Fibroblast of gingiva (primary cell): ENCODE data around the gene MELTF.

Experiments used
- DNase-seq: peaks from one replicate; pipeline ENCODE4 v3.0.0-alpha.2; 2011; ENCODE audit warnings: low read depth

Gene MELTF

GRCh38 chr3:196994056-196994455 is 35.6 kb downstream of the MELTF start:
- no peak for DNase-seq

DNA sequence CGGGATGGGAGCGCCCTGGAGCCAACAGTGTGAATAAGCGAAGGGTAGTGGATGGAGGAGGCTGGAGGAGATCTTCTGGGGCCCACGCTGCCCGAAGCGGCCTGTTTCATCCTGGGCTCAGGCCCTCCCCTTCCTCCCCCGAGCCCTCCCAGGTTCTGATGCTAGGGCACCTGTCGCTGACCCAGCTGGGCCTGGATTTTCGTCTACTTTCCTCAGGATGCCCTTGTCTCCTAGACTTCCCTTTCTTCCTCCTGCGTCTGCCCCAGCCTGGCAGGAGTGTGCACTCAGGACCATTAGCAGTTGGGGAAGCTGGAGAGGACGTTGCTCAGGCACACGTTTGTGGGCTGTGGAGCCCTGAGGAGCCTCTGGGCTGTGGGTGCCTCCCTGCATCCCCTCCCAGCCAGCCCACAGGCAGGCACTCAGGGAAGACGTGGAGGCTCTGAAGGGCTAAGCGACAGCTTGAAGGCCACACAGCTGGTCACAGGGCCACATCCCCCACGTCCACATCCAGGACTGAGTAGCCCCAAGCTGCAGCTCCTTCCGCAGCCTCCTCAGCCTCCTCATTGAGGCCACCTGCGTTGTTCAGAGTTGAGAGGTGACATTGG is 37.1 kb downstream of the MELTF start:
- DNase-seq = no peak

- DNase-seq = no peak
Measured at GRCh38 chr3:196991581-196992460, 37.8 kb downstream of the MELTF start.

GRCh38 chr3:196990601-196991007 is 39.0 kb downstream of the MELTF start:
- no peak for DNase-seq

- no peak for DNase-seq
Measured at GRCh38 chr3:196989721-196990262, 39.8 kb downstream of the MELTF start.

DNA sequence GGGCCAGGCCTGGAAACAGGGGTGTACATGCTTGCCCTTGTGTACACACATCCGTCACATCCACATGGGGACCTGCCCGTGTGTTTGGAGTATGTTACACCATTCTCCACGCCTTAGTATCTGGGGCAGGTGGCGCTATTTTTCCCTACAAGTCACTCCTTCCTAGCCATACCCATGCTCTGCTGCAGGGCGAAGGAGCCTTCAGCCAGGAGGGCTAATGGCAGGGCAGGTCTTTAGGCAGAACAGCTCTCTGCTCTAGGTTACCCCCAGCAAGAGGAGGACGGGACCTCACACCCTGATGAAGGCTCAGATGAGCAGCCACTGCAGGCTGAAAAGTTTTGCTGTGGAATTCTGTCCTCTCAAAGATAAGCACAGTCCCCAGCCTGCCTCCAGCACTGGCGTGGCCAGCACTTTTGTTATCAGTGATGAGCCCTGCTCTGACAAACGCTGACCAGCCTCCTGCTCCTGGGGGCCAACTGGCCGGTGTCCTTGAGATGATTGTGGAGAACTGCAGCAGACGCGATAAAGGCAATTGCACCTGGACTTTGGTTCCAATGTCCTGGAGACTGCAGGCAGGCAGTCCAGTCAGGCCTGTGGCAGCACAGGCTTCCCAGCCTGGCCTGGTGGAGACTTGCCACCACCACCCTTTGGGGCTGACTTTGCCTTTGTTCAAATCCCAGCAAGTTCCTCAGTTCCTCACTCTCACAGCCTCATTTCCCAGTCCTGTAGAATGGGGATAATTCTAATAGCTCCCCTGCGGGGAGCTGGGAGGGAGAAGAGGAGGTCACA is 41.2 kb downstream of the MELTF start:
- DNase-seq = no peak

- no peak for DNase-seq
Measured at GRCh38 chr3:196987022-196987421, 42.6 kb downstream of the MELTF start.

- no peak for DNase-seq
Measured at GRCh38 chr3:196985954-196986885, 43.4 kb downstream of the MELTF start.

DNA sequence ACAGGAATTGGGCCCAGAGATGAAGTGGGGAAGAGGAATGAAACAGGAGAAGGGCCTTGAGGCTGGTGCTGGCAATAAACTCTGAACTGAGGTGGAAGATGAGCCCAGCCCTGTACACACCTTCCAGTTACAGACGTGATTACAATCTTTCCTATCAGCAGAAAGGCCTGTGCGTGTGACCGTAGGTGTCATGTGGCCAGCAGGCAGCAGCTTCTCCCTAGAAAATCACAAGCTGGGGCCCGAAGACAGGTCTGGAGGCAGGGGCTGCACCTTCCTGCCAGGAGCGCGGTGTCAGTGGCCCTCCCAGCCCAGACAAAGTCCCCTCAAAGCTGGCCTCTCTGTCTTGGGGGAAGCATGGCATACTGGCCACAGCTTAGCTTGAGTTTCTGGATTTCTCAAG is 44.3 kb downstream of the MELTF start:
- no peak for DNase-seq

DNA sequence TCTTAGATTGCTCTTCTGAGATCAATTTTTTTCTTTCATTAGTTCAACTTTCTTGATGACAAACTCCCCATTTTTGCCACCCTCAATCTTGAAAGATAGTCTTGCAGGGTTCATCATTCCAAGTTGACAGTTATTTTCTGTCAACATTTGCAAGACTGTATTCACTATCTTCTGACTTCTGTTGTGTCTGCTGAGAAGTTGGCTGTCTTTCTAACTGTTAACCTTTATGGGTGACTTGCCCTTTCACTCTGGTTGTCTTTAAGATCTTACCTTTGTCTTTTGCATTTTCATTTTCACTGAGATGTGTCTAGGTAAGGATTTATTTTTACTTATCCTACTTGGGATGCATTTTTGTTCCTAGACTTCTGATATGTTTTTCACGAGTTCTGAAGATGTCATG is 46.4 kb downstream of the MELTF start:
- no peak for DNase-seq

DNA sequence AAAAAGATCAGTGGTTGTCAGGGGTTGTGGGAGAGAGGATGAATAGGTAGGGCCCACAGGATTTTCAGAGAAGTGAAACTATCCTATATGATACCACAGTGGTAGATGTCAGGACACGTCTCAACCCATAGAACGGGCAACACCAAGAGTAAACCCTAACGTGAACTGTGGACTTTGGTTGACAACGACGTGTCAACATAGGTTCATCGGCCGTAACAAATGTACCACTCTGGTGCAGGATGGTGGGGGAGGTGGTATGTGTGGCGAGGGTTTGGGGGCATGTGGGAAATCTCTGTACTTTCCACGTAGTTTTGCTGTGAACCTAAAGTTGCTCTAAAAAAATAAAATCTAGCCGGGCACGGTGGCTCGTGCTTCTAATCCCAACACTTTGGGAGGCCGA is 48.0 kb downstream of the MELTF start:
- DNase-seq = no peak

DNA sequence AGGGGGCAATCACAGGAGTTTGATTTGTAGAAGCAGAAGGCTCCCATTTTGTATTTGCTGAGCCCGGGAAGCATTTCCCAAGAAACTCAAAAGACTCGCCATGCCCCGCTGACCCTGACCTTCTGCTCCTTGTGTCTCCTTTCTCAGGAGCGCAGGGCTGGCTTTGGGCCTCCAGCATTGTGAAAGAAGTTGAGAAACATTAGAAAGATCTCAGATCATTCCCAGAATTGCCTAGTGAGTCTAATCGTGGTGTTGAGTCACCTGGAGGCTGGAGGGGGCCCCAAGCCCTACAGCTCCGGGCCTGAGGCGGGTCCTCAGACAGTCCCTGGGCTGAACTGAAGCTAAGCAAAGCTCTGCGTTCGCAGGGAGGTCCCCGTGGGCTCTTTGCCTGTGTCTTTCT is 50.1 kb downstream of the MELTF start:
- peak; percentile 89 for DNase-seq

- no peak for DNase-seq
Measured at GRCh38 chr3:196976941-196977340, 52.7 kb downstream of the MELTF start.

DNA sequence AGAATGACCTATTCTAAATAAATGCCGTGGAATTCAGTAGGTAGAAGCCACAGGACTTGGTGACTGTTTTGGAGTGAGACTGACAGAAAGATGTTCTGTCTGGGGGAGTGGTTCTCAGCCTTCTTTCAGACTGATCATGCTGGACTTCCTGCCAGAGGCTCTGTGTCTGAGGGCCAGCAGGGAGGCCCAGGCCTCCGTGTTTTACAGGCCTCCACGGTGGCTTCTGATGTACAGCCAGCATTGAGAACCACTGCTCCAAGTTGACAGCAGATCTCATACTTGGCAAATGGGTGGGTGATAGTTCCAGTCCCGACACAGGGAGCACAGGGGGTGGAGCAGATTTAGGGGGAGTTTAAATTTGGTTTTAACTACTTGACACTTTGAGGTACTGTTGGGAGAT is 54.3 kb downstream of the MELTF start:
- DNase-seq = no peak

GRCh38 chr3:196974661-196975060 is 55.0 kb downstream of the MELTF start:
- DNase-seq = no peak

- DNase-seq = no peak
Measured at GRCh38 chr3:196971094-196971698, 58.4 kb downstream of the MELTF start.

DNA sequence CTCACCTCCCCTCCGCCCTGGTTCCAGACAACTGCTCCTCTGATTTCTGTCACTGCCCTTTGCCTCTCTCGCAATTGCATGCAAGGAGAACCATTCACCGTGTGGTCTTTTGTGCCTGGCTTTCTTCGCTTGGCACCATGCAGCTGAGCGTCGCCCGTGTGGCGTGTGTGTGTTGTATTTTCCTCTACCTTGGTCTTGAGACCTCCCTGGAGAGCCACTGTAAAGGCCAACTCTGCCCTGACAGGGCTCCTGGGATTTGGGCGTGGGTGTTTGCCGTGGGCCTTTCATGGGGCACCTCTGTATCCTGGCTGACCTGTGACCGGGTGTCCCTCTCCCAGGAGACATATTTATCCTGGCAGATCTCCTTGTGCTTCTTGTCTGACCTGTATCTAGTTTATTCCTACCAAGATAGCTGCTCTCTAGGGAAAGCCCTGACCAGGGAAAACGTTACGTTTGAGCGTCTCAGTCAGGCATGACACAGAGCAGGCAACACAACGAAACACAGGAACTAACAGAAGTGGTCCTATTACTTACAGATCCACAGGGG is 59.0 kb downstream of the MELTF start:
- DNase-seq = no peak

- DNase-seq = peak; percentile 37
Measured at GRCh38 chr3:196969660-196970546, 59.7 kb downstream of the MELTF start.

DNA sequence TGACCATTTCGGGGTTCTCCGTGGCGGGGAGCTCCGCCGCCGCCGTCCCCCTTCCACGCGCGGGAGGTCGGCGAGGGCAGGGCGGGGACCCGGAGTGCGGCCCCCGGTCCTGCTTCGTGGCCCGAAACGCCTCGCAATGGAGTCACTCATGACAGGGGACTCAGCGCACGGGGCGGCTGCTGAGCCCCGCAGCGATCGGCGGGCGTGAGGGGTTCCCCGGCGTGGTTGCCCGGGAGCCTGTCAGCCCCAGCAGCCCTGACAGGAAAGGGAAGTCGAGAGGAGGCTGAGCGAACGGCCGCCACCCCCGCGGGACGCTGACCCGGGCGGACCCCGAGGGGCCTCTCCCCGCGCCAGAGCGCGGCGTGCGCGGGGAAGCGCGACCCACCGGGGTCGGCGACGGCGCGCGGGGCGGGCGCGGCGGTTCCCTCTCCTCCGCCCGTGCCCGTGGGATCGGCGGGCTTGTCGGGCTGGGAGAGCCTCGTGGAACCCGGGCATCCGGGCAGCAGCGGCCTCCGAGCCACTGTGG is 60.4 kb downstream of the MELTF start:
- no peak for DNase-seq
